NCI-H146 treated with DMSO at 0.1 percent for 48 hours (cell line): ENCODE data around the gene COL1A1.

ENCODE experiments used
- DNase-seq: peaks from one replicate; lab custom pipeline; 2025; ENCODE audit not compliant: unreplicated experiment; lab: John Stamatoyannopoulos, UW

Gene COL1A1

DNA sequence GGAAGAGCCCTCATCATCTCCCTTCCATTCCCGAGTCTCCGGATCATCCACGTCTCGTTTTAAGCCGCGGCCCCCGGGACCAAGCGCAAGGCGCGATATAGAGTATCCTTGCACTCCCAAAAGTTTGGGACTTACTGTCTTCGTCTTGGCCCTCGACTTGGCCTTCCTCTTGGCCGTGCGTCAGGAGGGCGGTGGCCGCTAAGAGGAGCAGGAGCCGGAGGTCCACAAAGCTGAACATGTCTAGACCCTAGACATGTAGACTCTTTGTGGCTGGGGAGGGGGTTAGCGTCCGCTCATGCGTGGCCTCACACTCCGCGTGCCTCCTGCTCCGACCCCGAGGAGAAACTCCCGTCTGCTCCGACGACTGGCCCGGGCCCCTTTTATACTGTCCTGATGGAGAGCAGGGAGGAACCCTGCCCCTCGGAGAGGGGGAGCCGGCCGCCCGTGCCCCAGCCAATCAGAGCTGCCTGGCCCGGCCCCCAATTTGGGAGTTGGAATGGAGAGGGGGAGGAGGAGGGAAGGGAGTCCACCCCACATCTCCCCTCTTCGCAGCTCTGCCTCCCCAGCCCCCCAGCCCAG is at the start of gene COL1A1:
COL1A1 (minus strand) TSS at position 356 of the 579 bp plus-strand sequence; CDS start at position 238, 118 bp downstream.
- DNase-seq: no peak

DNA sequence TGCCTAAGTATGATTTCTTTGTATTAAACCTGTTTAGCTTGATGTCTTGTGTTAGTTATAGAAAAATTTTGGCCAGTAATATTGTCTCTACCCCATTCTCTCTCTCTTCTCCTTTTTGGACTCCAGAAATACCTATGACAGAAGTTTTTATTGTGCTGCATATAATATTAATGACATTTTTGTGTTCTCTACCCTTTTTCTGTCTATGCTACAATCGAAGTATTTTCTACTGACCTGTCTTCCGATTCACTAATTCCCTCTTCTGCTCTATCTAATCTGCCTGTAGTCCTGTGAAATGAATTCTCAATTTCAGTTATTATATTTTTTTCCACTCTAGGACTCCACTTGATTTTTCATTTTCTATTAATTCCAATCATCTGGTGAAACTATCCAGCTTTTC is 46.8 kb upstream of the COL1A1 start:
- DNase-seq: no peak

DNA sequence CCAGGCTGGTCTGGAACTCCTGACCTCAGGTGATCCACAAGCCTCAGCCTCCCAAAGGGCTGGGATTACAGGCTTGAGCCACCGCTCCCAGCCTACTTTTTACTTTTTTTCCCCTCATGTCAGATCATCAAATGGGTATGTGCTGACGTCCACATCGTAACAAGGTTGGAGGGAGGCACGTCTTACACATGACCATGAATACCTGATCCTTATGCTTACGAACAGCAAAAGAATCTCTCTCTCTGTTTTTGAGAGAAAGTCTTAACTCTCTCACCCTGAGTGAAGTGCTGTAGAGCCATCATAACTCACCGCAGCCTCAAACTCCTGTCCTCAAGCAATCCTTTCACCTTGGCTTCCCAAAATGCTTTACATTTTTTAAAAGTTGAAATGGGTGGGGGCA is 43.3 kb upstream of the COL1A1 start:
- no peak for DNase-seq

DNA sequence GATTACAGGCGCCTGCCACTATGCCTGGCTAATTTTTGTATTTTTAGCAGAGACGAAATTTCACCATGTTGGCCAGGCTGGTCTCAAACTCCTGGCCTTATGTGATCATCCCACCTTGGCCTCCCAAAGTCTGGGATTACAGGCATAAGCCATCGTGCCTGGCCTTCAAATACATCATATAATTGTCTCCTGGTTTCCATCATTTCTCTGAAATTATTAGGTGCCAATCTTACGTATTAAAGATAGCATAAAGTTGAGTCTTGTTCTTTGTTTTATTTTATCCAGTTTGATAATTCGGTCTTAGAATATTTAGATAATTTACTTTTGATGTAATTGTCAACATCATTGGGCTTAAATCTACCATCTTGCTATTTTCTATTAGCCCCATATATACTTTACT is 40.0 kb upstream of the COL1A1 start:
- no peak for DNase-seq

DNA sequence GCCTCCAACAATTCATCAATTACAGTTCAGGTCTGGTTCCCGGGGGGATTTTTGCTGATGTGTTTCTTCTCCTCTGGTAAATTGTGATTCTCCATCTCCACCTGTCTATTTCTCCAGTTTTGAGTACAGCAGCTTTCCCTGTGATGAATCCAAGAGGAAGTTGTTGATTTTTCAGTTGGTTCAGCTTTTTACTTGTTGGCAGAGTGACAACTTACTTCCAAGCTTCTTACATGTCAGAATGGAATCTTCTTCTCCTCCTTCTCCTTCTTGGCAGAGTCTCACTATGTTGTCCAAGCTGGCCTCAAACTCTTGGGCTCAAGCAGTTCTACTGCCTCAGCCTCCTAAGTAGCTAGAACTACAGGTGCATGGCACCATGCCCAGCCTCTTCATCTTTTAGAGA is 39.4 kb upstream of the COL1A1 start:
- DNase-seq: no peak

DNA sequence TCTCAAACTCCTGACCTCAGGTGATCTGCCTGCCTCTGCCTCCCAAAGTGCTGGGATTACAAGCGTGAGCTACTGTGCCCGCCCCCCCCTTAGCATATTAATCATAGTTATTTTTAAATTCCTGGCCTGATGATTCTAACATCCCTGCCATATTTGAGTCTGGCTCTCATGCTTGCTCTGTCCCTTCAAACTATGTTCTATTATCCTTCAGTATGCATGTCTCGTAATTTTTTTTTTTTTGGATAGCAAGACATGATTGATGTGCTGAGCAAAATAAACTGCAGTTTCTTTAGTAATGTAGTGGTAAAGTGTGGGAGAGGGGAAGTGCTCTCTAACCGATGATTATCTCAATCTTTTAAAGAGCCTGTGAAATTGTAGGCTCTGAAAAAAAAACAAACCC is 38.5 kb upstream of the COL1A1 start:
- DNase-seq: no peak

DNA sequence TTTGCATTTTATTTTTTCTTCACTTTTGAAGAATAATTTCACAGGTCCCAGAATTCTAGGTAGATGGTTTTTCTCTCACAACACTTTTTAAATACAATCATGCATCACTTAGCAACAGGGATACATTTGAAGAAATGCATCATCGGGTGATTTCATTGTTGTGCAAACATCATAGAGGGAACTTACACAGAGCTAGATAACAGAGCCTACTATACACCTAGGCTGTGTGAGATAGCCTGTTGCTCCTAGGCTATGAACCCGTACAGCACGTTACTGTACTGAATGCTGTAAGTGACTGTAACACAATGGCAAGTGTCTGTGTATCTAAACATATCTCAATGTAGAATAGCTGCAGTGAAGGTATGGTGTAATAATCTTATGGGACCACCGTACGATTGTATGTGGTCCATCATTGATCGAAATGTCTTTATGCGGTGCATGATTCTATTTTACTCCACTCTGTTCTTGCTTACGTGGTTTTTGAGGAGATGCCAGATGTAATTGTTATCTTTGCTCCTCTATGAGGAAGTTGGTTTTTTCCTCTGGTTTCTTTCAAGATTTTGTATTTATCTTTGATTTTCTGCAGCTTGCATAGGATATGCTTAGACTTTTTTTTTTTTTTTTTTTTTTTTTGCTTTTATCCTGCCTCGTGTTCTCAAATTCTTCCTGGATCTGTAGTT is 37.3 kb upstream of the COL1A1 start:
- DNase-seq: no peak

DNA sequence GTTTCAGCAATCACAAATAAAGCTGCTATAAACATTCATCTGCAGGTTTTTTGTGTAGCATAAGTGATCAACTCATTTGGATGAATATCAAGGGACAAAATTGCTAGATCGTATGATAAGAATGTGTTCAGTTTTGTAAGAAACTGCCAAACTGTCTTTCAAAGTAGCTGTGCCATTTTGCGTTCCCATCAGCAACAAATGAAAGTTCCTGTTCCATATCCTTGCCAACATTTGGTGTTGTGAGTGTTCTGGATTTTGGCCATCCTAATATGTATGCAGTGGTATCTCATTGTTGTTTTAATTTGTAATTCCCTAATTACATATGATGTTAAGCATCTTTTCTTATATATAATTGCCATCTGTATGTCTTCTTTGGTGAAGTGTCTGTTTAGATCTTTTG is 36.5 kb upstream of the COL1A1 start:
- no peak for DNase-seq

DNA sequence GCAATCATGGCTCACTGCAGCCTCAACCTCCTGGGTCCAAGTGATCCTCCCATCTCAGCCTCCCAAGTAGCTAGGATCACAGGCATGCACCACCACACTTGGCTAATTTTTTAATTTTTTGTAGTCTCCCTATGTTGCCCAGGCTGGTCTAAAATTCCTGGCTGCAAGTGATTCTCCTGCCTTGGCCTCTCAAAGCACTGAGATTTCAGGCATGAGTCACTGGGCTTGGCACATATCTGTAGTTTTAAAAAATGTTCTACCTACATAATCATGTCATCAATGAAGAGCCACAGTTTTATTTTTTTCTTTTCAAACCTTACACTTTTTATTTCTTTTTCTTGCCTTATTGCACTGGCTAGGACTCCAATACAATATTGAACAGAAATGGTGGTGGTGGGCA is 33.1 kb upstream of the COL1A1 start:
- no peak for DNase-seq

DNA sequence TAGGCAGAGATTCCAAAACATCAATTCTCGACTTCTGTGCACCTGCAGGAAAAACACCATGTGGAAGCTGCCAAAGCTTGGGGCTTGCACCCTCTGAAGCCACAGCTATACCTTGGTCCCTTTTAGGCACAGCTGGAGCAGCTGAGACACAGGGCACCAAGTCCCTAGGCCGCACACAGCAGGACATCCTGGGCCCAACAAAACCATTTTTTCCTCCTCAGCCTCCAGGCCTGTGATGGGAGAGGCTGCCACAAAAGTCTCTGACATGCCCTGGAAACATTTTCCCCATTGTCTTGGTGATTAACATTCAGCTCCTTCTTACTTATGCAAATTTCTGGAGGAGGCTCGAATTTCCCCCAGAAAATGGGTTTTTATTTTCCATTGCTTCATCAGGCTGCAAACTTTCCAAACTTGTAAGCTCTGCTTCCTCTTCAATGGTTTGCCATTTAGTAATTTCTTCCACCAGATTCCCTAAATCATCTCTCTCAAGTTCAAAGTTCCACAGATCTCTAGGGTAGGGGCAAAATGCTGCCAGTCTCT is 24.3 kb upstream of the COL1A1 start:
- no peak for DNase-seq

DNA sequence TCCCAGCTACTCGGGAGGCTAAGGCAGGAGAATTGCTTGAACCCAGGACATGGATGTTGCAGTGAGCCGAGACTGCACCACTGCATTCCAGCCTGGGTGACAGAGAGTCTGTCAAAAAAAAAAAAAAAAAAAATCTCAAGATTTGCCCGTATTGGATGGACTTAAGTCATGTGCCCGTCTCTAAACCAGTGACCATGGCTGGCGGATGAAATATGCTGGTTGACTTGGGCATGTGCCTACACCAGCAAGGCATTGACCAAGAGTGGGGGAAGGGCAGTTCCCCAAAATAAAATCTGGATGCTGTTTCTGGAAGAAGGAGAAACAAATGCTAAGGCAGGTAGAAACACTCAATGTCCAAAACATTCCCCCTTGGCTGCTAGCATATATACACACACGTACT is 21.5 kb upstream of the COL1A1 start:
- no peak for DNase-seq

DNA sequence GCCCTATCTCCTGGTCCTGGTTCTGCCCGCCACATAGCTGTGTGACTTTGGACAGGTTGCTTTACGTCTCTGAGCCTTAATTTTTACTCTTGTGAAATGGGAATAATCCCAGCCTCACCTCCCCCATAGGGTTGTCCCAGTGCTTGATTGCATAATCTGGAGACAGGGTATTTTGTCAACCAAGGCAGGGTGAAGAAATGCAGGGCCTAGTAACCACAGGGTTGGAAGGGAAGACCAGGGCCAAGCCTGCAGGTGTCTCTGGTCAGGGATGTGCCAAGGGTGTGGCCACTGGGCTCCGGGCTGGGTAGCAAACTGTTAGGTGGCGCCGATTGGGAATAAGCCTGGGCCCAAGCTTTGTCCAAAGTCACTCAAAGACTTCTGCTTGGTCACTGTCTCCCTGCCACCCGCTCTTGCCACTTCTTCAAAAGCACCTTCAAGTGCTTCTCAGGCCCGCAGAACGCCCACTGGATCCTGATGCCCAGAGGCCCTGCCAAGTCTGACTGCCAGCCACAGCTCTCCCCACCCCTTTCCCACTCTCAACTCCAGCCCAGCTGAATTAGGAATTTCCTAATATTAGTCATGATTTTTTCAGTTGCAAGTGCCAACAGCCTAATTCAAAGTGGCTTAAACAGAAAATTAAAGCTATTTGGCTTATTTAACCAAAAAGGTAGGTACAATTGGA is 20.6 kb upstream of the COL1A1 start:
- DNase-seq: no peak

DNA sequence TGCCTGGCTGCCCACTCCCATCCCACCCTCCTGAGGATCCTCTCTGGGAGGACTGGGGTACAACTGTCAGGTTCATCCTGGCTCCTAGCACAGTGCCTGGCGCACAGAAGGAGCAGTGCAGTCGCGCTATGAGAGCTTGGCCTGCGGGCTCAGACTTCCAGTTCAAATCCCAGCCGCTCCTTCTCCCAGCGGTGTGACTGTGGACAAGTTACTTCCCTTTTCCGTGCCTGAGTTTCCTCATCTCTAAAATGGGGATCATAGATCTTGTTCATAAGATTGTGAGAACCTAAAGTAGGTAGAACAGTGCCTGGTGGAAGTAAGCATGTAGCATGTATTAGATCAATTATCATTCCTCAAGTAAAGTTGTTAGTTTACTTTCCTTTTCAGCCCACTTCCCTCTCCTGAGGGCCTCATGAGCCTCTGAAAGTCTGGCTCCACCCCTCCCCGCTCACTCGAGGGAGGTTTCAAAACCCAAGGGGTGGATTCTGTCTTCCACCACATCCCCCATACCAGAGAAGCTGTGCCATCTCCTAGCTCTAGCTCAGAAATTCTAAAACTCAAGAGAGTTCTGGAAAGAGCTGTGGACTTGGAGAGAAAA is 19.9 kb upstream of the COL1A1 start:
- no peak for DNase-seq

DNA sequence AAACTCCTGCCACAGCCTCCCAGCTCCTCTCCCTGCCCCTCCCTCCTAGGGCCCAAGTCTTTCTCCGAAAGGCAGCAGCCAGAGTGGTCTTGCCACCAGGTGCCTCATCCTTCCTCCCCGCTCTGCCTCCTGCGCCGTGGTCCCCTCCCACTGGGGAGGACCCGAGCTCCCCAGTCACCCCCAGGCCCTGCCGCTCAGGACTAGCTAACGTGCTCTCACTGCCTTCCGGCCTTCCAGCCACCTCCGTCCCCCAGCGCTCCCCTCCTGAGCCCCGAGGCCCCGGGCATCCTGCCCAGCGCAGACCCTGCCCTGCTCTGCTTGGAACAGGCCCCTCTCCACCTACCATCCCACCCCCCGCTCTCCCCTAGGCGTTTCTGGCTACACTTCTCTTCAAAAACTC is 19.4 kb upstream of the COL1A1 start:
- no peak for DNase-seq

DNA sequence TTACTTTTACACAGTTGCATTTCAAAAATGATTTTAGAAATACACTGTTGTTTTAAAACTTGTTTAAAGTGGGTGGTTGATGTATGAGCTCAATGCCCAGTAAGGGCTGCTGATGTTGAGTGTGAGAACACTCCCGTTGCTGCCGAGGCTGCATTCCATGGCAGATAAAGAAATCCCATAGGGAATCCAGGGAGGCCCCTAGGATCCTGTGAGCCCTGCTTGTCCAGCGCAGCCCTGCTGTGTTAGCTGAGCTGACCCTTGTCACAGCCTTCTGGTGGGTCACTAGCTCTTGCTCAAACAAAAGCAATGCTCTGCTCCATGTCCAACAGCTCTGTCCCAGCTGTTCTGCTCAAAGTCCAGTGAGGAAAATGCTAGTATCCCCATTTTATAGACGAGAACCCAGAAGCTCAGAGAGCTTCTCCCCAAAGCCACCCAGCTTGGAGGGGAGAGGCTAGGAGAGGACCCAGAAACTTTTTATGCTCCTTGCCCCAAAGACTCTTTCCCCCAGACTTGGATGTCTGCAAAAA is 18.6 kb upstream of the COL1A1 start:
- DNase-seq: no peak

DNA sequence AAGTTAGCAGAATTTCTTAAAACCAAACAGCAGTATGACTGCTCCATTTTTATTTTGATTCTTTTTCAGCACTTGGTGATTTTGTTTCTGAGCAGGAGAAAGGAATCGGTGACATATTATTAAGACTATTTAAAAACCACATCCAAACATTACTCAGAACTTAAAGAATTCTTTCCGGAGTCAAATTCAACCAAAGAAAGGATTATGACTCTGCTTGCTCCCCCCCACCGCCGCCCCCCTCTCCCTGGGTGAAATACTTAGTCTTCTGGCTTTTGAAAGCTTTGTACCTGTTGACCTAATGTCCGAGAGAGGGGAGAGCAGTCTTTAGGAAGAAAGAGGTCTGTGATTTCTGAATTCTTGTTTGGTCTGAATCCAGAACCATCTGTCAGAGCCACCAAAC is 17.9 kb upstream of the COL1A1 start:
- DNase-seq: no peak

DNA sequence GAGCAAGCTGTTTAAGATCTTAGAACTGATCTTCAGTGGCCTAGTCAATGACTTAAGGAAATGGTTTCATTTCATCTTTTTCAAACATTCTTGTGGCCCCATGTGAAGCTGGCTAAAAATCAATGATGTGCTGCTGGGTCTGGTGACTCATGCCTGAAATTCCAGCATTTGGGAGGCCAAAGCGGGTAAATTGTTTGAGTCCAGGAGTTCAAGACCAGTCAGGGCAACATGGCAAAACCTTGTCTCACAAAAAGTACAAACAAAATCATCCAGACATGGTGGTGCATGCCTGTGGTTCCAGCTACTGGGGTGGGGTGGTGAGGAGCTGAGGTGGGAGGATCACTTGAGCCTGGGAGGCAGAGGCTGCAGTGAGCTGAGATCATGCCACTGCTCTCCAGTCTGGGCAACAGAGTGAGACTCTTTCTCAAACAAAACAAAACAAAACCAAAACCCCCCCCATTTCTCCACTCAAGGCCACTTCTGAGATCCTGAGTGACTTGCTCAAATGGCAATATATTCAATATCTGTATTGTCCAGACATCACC is 17.4 kb upstream of the COL1A1 start:
- DNase-seq: no peak

DNA sequence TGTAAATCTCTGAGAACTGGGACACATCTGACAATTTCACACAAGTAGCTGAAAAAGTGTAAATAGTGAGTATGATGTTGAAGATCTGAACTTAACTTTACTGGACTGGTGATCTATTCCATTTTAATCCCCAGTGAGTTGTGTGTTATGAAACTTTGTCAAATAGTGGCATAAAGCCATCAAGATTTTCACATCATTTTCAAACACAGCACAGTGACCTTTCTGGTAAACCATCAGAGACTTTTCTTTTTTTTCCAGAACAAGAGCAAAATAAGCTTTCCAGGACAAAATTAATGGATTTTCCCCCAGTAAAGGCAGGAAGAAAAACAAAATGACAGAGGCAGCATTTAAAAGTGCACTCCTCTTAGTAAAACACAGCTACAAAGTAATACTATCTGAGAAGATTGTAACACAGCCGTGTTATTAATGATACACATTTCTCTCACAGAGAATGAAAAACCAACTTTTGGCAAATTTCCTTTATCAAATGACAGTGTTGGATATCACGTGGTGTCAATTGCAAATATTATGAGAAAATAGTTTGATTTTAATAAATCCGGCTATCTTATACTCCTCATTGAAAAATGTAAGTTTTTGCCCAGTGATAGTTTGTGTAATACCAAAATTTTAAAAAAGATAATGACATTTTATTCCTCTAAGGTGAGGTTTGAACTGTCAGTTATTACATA is 16.8 kb upstream of the COL1A1 start:
- no peak for DNase-seq

DNA sequence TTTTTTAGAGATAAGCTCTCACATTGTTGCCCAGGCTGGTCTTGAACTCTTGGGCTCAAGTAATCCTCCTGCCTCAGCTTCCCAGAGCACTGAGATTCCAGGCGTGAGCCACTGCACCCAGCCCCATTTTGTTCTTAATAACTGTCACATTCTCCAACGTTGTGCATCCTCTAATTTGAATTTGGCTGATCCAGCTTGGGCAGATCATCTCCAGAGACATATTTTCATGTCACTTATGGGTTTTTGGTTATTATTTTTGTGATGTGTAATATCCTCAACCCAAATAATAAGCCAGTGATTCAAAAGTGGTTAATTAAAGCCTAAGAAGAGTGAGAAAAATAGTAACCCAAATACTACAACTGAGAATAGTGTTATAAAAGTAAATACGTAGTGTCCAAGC is 16.2 kb upstream of the COL1A1 start:
- DNase-seq: no peak

DNA sequence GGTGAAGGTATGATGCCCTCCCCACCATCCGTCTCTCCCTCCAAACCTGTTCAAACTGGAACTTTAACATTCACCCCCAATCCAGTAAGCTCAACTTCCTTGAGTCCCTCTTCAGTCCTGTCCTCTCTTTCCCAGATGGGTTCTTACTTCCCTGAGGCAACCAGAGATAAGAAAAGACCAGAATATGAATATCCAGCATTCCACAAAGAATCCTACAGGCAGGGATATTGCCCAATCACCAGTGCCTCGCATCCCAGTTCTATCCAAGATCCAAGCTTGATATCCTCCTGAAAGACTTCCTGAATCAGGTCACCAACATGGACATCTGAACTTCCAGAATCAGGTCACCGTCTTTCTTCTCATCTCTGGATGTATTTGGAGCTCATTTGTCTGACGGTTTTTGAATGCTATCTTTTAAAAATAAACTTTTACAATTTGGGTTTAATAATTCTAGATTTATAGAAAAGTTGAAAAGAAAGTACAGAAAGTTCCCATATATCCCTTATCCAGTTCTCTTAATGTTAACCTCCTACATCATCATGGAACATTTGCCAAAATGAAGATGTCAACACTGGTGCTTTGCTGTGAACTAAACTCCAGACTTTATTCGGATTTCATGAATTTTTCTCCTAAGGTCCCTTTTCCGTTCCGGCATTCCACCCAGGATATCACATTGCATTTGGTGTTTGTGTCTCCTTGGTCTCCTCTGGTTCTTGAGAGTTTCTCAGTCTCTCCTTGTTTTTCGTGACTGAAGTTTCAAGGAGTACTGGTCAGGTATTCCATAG is 13.7 kb upstream of the COL1A1 start:
- DNase-seq: no peak
